GM19025 (cell line): ENCODE measurements around the gene TBC1D22A.

Experiments used
- ATAC-seq: cut with Tn5 transposase; IDR thresholded peaks from one replicate; pipeline ENCODE4 v1.9.1; 2021; ENCODE audit warnings: mild to moderate bottlenecking, low read depth, moderate library complexity; ENCODE audit not compliant: unreplicated experiment

TBC1D22A gene

DNA sequence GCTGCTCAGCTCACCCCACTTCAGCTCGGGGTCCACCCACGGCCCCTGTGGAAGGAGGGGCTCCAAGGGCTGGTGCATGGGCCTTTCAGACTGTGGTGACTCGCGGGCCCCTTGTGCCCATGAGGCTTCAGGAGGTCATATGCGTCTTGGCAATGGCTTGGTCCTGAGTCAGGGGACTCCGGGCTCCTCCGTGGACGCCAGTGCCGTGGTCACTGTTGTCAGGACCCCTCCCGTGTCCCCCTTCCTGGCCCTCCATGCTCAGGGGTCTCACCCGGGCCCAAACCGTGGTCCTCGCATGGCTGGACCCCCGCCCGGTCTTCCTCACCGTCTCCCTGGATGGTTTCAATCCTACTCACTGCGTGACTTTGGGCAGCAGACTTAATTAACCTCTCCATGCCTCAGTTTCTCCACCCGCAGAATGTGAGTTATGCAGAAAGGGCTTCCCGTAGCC lies 436.4 kb downstream of the TBC1D22A start:
- ATAC-seq: no peak

DNA sequence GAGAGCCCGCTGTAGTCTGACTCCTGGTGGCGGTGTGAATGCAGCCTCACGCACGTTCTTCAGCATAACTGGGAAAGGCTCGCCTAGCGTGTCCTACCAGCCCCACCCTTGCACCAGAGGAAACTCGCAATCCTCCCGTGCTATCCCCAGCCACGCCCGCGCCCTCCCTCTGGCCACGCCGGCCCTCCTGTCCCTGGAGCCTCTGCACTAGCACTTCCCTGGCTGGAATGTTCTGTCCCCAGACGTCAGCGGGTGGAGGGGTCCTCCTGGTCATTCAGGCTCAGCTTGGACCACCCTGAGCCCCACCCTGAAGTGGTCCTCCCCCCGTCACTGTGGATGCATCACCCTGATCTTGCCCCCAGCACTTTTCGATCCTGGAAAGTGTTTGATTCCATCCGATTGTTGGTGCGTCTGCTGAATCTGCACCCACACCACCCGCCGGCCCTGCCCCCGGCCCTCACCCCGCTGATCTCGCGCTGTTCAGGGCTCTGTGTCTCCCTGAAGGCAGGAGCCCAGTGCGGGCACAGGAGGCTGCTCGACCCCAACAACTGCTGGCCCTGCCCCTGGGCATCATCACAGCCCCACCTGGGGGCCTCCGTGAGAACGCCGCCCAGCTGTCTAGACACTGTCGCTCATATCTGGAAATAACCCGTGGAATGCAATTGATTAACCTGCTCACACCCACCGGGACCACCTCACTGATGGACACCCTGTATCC lies 437.0 kb downstream of the TBC1D22A start:
- no peak for ATAC-seq

DNA sequence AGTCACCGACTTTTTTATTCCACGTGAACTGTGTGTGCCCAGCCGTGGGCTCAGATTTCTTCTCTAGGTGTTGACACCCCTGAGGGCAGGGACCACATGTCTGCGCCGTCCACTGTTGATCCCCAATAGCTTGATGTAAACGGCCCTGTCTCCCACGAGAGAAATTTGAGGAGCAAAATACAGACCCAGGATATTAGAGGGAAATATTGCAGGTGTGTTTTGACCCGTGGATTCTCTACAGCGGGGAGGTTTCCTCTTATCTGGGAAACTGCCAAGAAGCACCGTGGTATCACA lies 437.5 kb downstream of the TBC1D22A start:
- ATAC-seq: no peak

DNA sequence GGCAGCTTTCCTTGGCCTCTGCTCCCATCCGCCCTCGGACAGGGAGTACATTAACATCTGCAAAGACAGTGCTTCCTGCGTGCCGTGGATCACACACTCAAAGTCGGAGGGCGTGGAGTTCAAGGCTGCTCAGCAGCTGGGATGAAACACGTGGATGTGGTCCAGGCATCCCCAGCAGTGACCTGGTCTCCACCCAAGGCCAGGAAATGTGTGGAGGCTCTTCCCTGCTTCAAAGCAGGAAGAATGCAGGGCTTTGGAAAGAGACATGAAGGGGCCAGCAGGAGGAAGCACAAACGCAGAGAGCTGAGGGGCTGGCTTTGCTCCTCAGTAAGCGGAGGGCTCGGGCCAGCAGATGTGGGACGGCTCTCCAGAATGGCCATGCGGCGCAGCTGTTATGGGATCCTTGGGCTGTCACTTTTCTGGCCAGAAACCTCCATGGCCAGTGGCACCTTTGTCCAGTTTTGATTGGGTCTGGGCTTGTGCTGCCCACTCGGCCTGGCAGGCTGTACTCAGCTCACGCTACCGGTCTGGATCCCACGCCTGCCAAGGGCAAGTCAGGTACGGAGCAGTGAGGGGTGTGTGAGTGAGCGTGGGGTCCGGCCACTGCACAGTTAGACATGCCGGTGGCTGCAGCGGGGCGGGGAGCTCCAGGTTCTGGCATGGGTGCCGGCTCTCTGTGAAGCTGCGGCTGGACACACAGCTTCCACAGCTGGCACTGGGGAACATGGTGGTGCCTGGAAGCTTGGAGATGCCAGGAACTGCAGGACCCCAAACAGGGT lies 438.0 kb downstream of the TBC1D22A start:
- ATAC-seq: no peak

DNA sequence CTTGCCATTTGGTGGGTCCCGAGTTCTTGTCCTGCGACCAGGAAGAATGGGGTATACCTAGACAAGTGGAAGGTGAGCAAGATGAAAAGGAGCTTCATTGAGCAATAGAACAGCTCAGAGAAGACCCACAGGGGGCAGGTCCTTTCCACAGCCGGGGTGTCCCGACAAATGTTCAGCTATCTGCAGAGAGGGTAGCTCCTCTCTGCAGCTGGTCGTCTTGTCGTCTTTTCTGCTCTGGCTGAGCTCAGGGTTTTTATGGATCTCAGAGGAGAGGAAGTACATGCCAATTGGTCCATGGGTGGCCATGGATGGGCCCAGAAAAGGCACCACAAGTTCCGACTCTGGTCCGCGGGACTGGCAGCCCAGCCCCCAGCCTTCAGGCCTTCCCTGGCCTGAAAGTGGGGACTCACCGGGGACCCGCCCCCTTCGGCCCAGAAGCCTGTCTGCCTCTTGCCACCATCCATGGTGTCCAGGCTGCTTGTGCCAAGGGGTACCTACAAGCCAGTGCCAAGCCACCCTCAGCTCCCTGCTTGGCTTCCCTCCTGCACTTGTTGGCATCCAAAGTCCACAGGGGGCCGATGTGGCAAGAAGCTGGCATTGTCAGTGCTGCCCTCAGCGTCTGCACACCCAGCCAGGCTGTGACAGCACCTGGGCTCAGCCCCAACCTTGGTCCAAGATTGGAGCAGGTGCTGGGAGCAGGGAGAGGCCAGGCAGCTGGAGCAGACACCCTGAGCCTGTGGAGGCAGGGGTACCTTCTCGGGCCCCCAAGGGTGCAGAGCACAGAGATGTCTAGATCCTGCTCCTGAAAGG lies 438.9 kb downstream of the TBC1D22A start:
- ATAC-seq: no peak

DNA sequence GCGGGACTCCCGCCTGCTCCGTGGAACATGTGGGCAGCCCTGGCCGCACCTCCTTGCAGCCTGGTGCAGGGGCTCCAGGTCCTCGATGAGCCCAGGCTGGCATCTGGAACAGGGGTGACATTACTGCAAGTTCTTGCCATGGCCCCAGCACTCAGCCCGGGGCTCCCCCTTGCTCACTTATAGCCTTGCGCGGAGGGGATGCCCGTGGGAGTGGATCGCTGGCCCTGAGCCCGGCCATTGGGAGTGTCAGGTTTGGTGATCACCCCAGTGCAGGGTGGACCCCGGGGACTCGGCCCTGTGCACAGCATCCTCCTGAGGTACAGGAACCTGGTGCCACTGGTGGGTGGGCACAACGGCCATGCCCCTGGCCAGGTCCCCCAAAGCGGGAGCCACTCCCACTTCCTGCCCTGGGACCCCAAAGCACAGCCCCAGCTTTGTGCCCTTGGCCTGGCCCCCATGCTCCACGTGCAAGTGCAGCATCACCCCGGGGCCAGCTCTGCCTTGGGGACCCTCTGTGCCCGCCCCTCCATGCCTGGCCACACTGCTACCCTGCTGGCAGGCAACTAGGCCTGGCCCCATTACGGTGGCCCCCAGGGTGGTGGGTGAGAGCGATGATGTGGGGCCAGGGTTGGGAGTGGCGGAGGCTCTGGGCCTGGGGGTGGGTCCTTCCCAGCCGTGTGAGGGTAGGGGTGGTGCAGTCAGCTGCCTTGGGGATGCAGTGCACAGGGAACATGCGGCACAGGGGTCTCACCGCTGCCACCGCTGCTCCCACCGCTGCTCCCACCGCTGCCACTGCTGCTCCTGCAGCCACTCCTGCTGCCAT lies 439.8 kb downstream of the TBC1D22A start:
- no peak for ATAC-seq

DNA sequence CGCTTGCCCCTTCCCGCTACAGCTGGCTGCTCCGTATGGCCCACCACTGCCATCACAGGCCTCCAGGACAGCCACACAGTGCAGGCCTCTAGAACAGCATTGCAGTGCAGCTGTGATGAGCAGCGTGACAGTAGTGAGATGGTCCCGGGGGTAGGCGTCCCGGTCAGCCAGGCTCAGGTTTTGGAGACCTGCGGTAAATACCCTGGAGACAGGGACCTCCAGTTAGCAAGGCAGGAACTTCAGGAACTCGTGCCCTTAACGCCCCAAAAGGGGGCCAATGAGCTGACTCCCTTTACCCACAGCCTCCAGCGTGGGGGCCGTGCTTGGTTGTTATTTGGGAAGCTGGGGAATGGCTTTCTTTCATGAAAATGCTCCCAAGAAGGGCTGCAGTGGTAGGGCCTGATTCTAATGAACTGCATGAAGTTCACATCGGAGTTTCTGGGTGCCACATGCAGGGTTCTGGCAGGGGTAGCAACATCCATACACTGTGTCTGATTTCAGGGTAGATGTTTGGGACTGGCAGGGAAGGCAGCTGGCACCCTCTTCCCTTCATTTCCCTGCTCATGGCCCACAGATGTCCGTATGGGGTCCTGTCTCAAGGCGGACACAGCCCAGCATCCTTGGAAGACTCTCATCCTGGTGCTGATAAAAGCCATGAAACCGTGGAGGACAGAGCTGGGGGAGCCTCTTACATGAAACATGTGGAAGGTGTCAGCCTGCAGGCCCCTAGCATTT lies 440.5 kb downstream of the TBC1D22A start:
- no peak for ATAC-seq

DNA sequence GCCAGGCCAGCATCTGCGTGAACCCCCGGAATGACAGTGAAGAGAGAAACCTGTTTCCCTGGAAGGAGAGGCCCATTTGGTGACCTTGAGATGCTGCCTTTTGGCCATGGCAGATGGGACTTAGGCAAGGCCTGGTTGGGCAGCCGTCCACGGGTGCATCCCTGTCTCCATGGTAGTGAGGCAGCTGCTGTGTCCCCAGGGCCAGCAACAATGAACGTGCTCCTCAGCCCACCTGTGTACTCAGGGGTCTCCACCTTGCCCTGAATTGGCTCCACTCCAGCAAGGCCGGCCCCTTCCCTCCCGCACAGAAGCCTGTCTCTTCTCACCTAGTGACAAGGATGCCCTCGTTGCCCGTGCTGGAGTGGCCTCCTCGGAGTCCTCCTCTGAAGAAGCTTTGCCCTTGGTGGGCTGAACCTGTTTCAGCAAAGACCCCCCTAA lies 441.1 kb downstream of the TBC1D22A start:
- ATAC-seq: no peak

DNA sequence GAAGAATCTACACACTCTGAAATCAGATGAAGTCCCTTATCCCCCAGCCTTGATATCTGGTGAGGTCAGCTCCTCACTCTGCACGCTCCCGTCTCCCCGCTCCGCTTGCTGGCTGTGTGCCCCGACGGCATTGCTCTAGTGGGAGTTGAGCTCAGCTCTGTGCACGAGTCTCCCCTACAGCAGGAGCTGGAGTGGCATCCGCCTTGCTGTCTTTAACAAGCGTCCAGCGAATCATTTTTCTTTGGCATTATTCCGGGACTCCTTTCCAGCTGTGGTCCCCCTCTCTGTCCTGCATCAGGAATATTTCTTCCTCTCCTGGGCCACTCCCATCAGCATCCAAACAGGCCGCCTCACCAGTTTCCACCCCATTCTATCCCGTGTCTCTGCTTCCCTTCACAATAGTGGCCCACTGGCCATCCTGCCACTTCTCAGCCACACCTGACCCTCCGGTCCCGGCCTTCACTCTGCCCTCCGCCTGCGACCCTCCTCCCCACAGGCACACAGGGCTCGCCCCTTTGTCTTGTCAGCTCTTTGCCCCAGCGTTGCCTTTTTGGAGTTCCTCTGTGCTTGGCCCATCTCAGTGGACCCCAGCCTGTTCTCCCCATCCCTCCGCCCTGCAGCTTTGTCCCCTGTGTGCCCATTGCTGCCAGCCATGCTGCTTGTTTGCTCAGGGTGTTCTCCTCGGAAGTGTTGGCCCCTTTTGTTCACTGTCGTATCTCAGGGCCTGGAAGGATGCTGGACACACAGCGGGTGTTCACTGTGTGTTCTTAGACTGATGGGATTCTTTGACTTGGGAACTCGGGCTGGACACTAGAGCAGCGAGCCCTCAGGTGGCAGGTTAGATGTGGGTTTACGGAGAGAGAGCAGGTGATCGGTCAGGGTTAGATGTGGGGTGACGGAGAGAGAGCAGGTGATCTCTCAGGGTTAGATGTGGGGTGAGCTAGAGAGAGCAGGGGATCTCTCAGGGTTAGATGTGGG lies 441.8 kb downstream of the TBC1D22A start:
- no peak for ATAC-seq

DNA sequence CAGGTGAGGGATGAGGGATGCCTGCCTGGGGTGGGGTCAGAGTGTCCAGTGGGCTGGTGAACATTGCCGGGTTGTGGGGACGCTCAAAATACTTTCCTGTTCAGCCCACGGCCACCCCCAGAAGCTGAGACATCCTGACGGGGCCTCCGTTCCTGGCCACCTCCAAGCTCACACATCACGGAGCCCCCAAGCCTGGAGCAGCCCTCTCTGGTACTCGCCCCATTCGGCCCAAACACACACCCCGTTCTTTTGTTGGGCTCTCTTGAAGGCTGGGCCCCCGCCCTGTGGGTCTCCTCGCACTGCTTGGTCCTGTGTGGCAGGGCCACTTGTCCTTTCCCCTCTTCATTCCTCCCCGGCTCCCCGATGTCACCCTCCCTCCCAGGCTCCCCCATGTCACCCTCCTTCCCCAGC lies 442.6 kb downstream of the TBC1D22A start:
- ATAC-seq: no peak

DNA sequence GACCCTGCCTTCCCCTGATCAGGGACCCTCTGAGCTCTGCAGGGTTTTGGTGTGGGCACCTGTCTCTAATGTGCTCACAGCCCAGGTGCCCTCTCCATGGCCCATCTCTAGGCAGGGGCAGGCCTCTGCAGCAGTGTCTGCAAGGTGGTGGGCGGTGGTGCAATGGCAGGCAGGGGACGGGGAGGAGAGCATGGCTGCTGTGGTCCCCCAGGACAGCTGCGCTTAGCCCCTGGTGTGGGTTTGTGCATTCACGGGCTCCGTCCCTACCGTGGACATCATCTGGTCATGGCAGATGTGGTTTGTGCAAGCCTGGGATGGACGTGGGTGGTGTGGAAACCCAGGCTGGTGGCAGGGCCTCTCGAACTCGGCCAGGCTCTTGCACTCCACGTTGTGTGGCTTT lies 443.1 kb downstream of the TBC1D22A start:
- ATAC-seq: no peak

DNA sequence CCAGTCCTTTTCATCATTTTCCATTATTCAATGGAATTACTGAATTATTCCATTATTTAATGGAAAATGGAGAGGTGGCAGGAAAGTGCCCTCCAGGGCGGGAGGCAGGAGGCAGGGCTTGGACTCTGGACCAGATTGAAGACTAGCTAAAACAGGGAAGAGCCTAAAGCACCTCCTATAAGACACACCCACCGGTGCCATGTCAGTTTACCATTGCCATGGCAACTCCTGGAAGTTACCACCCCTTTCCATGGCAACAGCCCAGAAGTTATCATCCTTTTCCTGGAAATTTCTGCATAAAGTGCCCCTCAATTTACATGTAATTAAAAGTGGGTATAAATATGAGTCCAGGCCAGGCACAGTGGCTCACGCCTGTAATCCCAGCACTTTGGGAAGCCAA lies 443.7 kb downstream of the TBC1D22A start:
- ATAC-seq: no peak

DNA sequence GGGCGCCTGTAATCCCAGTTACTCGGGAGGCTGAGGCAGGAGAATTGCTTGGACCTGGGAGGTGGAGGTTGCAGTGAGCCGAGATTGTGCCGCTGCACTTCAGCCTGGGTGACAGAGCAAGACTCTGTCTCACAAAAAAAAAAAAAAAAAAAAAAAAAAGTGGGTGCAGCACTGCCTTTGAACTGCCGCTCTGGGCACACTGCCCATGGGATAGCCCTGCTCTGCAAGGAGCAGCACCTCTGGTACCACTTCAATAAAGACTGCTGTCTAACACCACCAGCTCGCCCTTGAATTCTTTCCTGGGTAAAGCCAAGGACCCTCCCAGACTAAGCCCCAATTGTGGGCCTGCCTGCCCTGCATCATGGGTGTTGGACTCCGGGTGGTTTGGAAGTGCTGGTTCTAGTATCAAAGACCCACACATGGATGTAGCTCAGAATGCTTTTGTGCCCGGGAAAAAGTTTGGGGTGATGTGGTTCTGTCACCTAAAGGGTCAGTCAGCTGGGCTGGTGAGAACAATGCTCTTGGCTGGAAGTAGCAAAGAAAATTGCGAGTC lies 444.3 kb downstream of the TBC1D22A start:
- ATAC-seq: no peak

DNA sequence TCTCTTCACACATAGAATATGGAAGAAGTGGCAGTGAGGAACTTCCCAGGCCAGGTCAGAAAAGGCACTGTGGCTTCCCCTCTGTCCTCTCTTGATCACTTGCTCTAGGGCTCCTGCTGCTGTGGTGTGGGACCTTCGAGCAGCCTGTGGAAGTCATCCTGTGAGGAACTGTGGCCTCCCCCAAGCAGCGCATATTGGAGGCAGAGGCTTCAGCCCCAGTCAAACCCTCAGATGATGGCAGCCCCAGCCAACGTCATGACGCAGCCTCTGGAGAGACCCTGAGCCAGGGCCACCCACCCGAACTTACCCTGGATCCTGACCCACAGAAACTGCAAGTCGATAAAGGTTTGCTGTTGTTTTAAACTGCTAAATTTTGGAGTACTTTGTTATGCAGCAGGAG lies 444.9 kb downstream of the TBC1D22A start:
- ATAC-seq: no peak

DNA sequence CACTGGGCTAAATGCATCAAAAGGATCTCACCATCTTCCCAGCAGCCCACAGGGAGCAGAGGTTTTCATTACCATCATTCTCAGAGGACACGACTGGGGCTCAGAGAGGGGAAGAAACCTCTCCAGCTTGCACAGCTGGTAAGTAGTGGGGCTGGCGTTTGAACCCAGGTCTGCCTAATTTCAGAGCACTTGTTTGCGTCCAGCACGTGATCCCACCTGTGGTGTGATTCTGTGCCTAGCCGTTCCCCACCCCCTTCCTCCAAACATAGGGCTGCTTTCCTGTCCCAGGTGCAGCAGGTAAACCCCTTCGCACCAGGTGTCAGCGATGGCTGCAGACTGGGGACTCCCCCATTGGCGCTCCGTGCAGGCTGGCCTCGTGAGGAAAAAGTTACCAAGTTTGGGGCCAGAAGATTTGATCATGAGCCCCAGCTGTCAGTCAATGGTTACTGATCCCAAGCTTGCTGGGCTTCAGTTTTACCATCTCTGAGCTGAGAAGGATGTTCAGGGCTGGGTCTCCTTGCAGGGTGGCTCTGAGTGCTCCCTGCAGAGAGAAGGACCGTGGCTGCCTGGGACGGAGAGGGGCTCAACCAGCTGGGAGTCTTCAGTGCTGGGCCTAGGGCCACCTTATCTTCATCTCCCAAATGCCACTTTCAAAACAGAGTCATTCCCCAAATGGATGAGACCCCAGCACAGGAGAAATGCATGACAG lies 445.6 kb downstream of the TBC1D22A start:
- no peak for ATAC-seq

DNA sequence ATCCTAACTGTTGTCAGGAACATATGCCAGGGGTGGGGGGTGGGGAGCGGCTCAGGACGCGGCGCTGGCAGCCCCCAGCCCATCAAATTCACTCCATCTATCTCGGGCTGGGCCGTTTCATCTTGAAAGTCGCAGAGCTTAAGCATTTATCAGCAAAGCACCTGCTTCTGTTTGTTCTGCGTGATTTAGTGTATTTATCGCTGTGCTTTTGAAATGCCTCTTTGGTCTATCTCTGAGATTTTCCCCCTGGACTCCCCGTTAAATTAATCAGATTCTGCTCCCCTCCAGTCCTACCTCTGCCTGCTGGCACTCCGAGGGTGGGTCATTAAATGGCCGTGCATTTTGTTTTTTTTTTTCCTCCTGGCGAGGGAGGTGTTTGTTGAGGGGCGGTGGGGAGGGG lies 446.2 kb downstream of the TBC1D22A start:
- no peak for ATAC-seq

DNA sequence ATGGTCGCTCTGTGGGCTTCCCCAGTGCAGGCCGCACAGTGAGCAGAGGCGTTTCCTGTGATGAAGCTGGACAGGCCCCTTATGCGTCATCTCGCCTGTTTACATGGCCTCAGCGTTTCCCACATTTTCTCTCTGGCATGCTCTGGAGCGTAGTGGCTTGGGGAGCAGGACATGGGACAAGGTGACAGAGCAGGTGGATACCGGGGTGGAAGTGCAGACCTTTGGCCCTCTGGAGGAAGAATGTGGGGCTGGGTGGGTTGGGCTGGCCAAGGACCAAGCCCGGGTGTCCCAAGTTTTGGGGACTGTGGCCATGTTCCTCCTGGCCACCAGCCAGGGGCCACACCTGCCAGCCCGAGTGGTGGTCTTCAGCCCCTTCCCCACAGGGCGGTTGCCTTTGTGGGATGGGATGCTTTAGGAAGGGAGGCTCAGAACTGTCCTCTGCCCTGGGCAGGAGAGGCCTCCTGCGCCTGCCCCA lies 446.6 kb downstream of the TBC1D22A start:
- ATAC-seq: no peak
